Raji (cell line): ENCODE measurements around the gene TMEM164.

Experiments used
- POLR2A ChIP-seq: IDR thresholded peaks from 2 replicates; pipeline ENCODE4 v1.6.1; 2011; ENCODE audit warnings: low read depth, low read length, control low read depth; ENCODE audit not compliant: insufficient read depth

TMEM164 gene

GRCh38 chrX:110081740-110082139, 78.8 kb downstream of the TMEM164 start:
- no peak for TF ChIP-seq POLR2A

- TF ChIP-seq POLR2A: no peak
These were observed 79.2 kb downstream of the TMEM164 start for GRCh38 chrX:110082161-110082560.

- no peak for TF ChIP-seq POLR2A
These were observed 83.4 kb downstream of the TMEM164 start for GRCh38 chrX:110086162-110086915.

- TF ChIP-seq POLR2A: no peak
These were observed 84.1 kb downstream of the TMEM164 start for GRCh38 chrX:110086916-110087484.

GRCh38 chrX:110087485-110088356, 84.8 kb downstream of the TMEM164 start:
- TF ChIP-seq POLR2A: no peak

GRCh38 chrX:110089656-110090403, 86.9 kb downstream of the TMEM164 start:
- no peak for TF ChIP-seq POLR2A

- no peak for TF ChIP-seq POLR2A
These were observed 95.0 kb downstream of the TMEM164 start for GRCh38 chrX:110097920-110098319.

- TF ChIP-seq POLR2A: no peak
These were observed 100.4 kb downstream of the TMEM164 start for GRCh38 chrX:110103344-110103743.

GRCh38 chrX:110104078-110104477, 101.2 kb downstream of the TMEM164 start:
- no peak for TF ChIP-seq POLR2A

GRCh38 chrX:110108381-110108821, 105.5 kb downstream of the TMEM164 start:
- no peak for TF ChIP-seq POLR2A

GRCh38 chrX:110114260-110114776, 111.4 kb downstream of the TMEM164 start:
- TF ChIP-seq POLR2A: no peak

GRCh38 chrX:110116066-110116980, 113.4 kb downstream of the TMEM164 start:
- TF ChIP-seq POLR2A: no peak

- TF ChIP-seq POLR2A: no peak
These were observed 115.6 kb downstream of the TMEM164 start for GRCh38 chrX:110118530-110118929.

- TF ChIP-seq POLR2A: no peak
These were observed 116.6 kb downstream of the TMEM164 start for GRCh38 chrX:110119480-110119879.

- TF ChIP-seq POLR2A: no peak
These were observed 117.1 kb downstream of the TMEM164 start for GRCh38 chrX:110120025-110120424.
